ENCODE measurements around the gene MECR. TPM values are rescaled to one million over a fixed set of nuclear protein-coding genes. Genes with fewer than 3 reads are reported as not detected.
"Not testable (repeated sequence)": the region's sequence is repeated elsewhere in the genome, so short reads cannot be mapped to it uniquely, and the experiment has no call there.

The MECR gene
- total and polyA plus RNA-seq, 10 of the 15 experiments (the other 5 are each of a cell fraction or from before 2014, with no cell fraction given) = 7.6 to 66.3 (median 38.7) TPM

- H3K9ac ChIP-seq (ENCODE audit: control insufficient read depth, insufficient read depth, low read length) = no peak overlapping the region
- no peaks in the 10 kb centered on the region for H3K4me1 ChIP-seq (ENCODE audit: control insufficient read depth, insufficient read depth, low read length)
- BruUV-seq (replicated peaks) = no TSS peak
- FAIRE-seq (no peak), DNase-seq (ENCODE audit: low read depth, low spot score) (no peak), ATAC-seq (no peak)
- H3K4me2 ChIP-seq (ENCODE audit: control insufficient read depth, insufficient read depth) = no peak overlapping the region
- peaks cover 32 to 53% of the 10 kb centered on the region in 2 experiments for H3K36me3 ChIP-seq (ENCODE audit: control insufficient read depth in 2 of 2, insufficient read depth in 2 of 2, low read length in 1 of 2)
- in situ Hi-C loops (cut with MboI) (no loop called here), intact Hi-C loops (cut with micrococcal nuclease; ENCODE audit: unreplicated experiment) (no loop called here)
- ChIA-PET CTCF (interaction anchor here (0.6 kb wide), 1 partner anchor 1831 kb away, joined by 3 read pairs; no protein-coding TSS in a partner anchor), SMC1A (ENCODE audit: uncharacterized antibody, unreplicated experiment) (interaction anchor here (0.6 kb wide), 1 partner anchor 78 kb away, joined by 3 read pairs; no protein-coding TSS in a partner anchor), POLR2A (no interaction called here), RAD21 (ENCODE audit: unreplicated experiment) (no interaction called here)
- H3K9me3 ChIP-seq (replicated peaks; ENCODE audit: control insufficient read depth, insufficient read depth, low read length) = no peaks in the 10 kb centered on the region
- no peak overlapping the region for H2AFZ ChIP-seq (ENCODE audit: control insufficient read depth, low read depth, low read length)
- 97% methylated on average over 8 of the region's 8 CpGs for WGBS (ENCODE audit: insufficient coverage, insufficient replicate concordance, low lambda C conversion rate, missing lambda C conversion rate)
- no peaks in the 10 kb centered on the region for H3K27me3 ChIP-seq (replicated peaks in 1 of 2; ENCODE audit: control insufficient read depth in 2 of 2, insufficient read depth in 2 of 2, low read length in 1 of 2)
- no peak for TF ChIP-seq HDAC6 (IDR thresholded peaks at IDR 0.05; ENCODE audit: unreplicated experiment)
- no peaks in the 10 kb centered on the region; the same call in 1 of the 2 replicates for H3K79me2 ChIP-seq (ENCODE audit: control insufficient read depth, insufficient read depth, low read length)
- H3K27ac ChIP-seq (ENCODE audit: control insufficient read depth, insufficient read depth) = no peak overlapping the region
- H3K4me3 ChIP-seq = no peak overlapping the region
- H4K20me1 ChIP-seq (ENCODE audit: control insufficient read depth, insufficient read depth) = no peaks in the 10 kb centered on the region
Measured at GRCh38 chr1:29152046-29152805, 78.5 kb downstream of the MECR start.

GRCh38 chr1:29150346-29150745 is 80.4 kb downstream of the MECR start:
- DNase-seq (ENCODE audit: low read depth, low spot score); in situ Hi-C loops (cut with MboI); ATAC-seq; H3K4me3 ChIP-seq; SMC1A ChIA-PET (ENCODE audit: uncharacterized antibody, unreplicated experiment); H3K9me3 ChIP-seq (replicated peaks; ENCODE audit: control insufficient read depth, insufficient read depth, low read length); H4K20me1 ChIP-seq (ENCODE audit: control insufficient read depth, insufficient read depth); H3K4me1 ChIP-seq (ENCODE audit: control insufficient read depth, insufficient read depth, low read length); CTCF ChIA-PET; H3K79me2 ChIP-seq (ENCODE audit: control insufficient read depth, insufficient read depth, low read length); H2AFZ ChIP-seq (ENCODE audit: control insufficient read depth, low read depth, low read length); RAD21 ChIA-PET (ENCODE audit: unreplicated experiment); FAIRE-seq; H3K9ac ChIP-seq (ENCODE audit: control insufficient read depth, insufficient read depth, low read length); H3K27me3 ChIP-seq (replicated peaks in 1 of 2; ENCODE audit: control insufficient read depth in 2 of 2, insufficient read depth in 2 of 2, low read length in 1 of 2); H3K4me2 ChIP-seq (ENCODE audit: control insufficient read depth, insufficient read depth); intact Hi-C loops (cut with micrococcal nuclease; ENCODE audit: unreplicated experiment); BruUV-seq (replicated peaks); H3K27ac ChIP-seq (ENCODE audit: control insufficient read depth, insufficient read depth): not testable (repeated sequence)
- 96% methylated on average over 9 of the region's 9 CpGs for WGBS (ENCODE audit: insufficient coverage, insufficient replicate concordance, low lambda C conversion rate, missing lambda C conversion rate)
- H3K36me3 ChIP-seq (ENCODE audit: control insufficient read depth in 2 of 2, insufficient read depth in 2 of 2, low read length in 1 of 2) = peaks cover 32 to 57% of the 10 kb centered on the region in 2 experiments
- POLR2A ChIA-PET = interaction anchor here (0.7 kb wide), 1 partner anchor 8 kb away, joined by 3 read pairs; no protein-coding TSS in a partner anchor
